Mesenchymal stem cell (in vitro differentiated cells and primary cell): ENCODE data around the gene EGFLAM.

Experiments
- DNase-seq: peaks from one replicate; pipeline ENCODE4 v3.0.0-alpha.2; 2013
- H2AFZ ChIP-seq: one replicate; pipeline ENCODE4 v1.6.1; 2013; ENCODE audit warnings: low read depth, mild to moderate bottlenecking, control low read depth, inconsistent platforms, low read length, moderate library complexity
- H2AK5ac ChIP-seq: 2 replicates; pipeline ENCODE4 v1.6.1; 2013; ENCODE audit warnings: low read length, moderate library complexity, mild to moderate bottlenecking, inconsistent platforms; ENCODE audit not compliant: severe bottlenecking
- H2BK120ac ChIP-seq: one replicate; pipeline ENCODE4 v1.6.1; 2013; ENCODE audit warnings: low read depth, mild to moderate bottlenecking, inconsistent platforms, low read length, moderate library complexity
- H2BK12ac ChIP-seq, 2 experiments: one replicate each; pipeline ENCODE4 v1.6.1; 2013; ENCODE audit warnings: inconsistent platforms in 2 of 2, low read length in 2 of 2, mild to moderate bottlenecking in 2 of 2, moderate library complexity in 2 of 2, control low read depth in 1 of 2
- H2BK15ac ChIP-seq: one replicate; pipeline ENCODE4 v1.6.1; 2013; ENCODE audit warnings: mild to moderate bottlenecking, low read depth, inconsistent platforms; ENCODE audit not compliant: poor library complexity, severe bottlenecking
- H2BK5ac ChIP-seq: 2 replicates; pipeline ENCODE4 v1.6.1; 2013; ENCODE audit warnings: low read depth, mild to moderate bottlenecking, low read length, control low read depth, inconsistent platforms; ENCODE audit not compliant: poor library complexity, severe bottlenecking
- H3K14ac ChIP-seq, 2 experiments: one replicate each; pipeline ENCODE4 v1.6.1; 2013; ENCODE audit warnings: inconsistent platforms in 2 of 2, low read length in 2 of 2, control low read depth in 1 of 2, mild to moderate bottlenecking in 1 of 2, moderate library complexity in 1 of 2
- H3K18ac ChIP-seq, 2 experiments: one replicate each; pipeline ENCODE4 v1.6.1; 2013; ENCODE audit warnings: inconsistent platforms in 2 of 2, low read length in 2 of 2, control low read depth in 1 of 2, low read depth in 1 of 2, mild to moderate bottlenecking in 1 of 2
- H3K23ac ChIP-seq, 2 experiments: one replicate each; pipeline ENCODE4 v1.6.1; 2013; ENCODE audit warnings: inconsistent platforms in 2 of 2, low read length in 2 of 2, mild to moderate bottlenecking in 2 of 2, moderate library complexity in 2 of 2, control low read depth in 1 of 2
- H3K27ac ChIP-seq: 2 replicates; pipeline ENCODE4 v1.5.1; 2013; ENCODE audit warnings: mild to moderate bottlenecking, moderate library complexity, low read length, control low read depth, inconsistent platforms; ENCODE audit not compliant: poor library complexity, severe bottlenecking
- H3K27me3 ChIP-seq, 2 experiments: 2 replicates each; pipeline versions ENCODE4 v1.6.1 to v1.7.0; 2013; ENCODE audit warnings: low read length in 2 of 2, mild to moderate bottlenecking in 2 of 2, moderate library complexity in 2 of 2, control low read depth in 1 of 2, inconsistent platforms in 1 of 2; ENCODE audit not compliant: control insufficient read depth in 1 of 2, insufficient read depth in 1 of 2
- H3K36me3 ChIP-seq, 2 experiments: 2 replicates each; pipeline versions ENCODE4 v1.6.1 to v1.7.0; 2013; ENCODE audit warnings: low read length in 2 of 2, control low read depth in 1 of 2, inconsistent platforms in 1 of 2, low read depth in 1 of 2, mild to moderate bottlenecking in 1 of 2; ENCODE audit not compliant: insufficient read depth in 2 of 2, control insufficient read depth in 1 of 2
- H3K4ac ChIP-seq, 2 experiments: one replicate each; pipeline ENCODE4 v1.6.1; 2013; ENCODE audit warnings: inconsistent platforms in 2 of 2, low read length in 2 of 2, mild to moderate bottlenecking in 2 of 2, moderate library complexity in 2 of 2, control low read depth in 1 of 2, low read depth in 1 of 2
- H3K4me1 ChIP-seq: 2 replicates; pipeline ENCODE4 v1.6.1; 2013; ENCODE audit warnings: low read depth, low read length, control low read depth; ENCODE audit not compliant: control insufficient read depth, insufficient read depth
- H3K4me2 ChIP-seq: 2 replicates; pipeline ENCODE4 v1.6.1; 2013; ENCODE audit warnings: low read length, mild to moderate bottlenecking, inconsistent platforms; ENCODE audit not compliant: poor library complexity, severe bottlenecking
- H3K4me3 ChIP-seq, 2 experiments: 2 replicates each; pipeline versions ENCODE4 v1.5.1 to v1.7.0; 2013; ENCODE audit warnings: low read length in 2 of 2, mild to moderate bottlenecking in 2 of 2, control low read depth in 1 of 2, low read depth in 1 of 2; ENCODE audit not compliant: insufficient read depth in 1 of 2
- H3K79me1 ChIP-seq: replicated peaks from 2 replicates; pipeline ENCODE4 v1.6.1; 2013; ENCODE audit warnings: mild to moderate bottlenecking, control low read depth, low read length, inconsistent platforms; ENCODE audit not compliant: poor library complexity, severe bottlenecking
- H3K9ac ChIP-seq: 2 replicates; pipeline ENCODE4 v1.7.0; 2013; ENCODE audit warnings: mild to moderate bottlenecking, low read length, moderate library complexity
- H3K9me3 ChIP-seq: 2 replicates; pipeline ENCODE4 v1.7.0; 2013; ENCODE audit warnings: mild to moderate bottlenecking, low read length; ENCODE audit not compliant: control insufficient read depth
- H4K8ac ChIP-seq: one replicate; pipeline ENCODE4 v1.6.1; 2013; ENCODE audit warnings: inconsistent platforms, mild to moderate bottlenecking, low read length, moderate library complexity
- H4K91ac ChIP-seq: one replicate; pipeline ENCODE4 v1.6.1; 2013; ENCODE audit warnings: mild to moderate bottlenecking, low read length, inconsistent platforms
- WGBS: methylation state at CpG from one replicate; pipeline ENCODE4 v1.1.7; 2013; ENCODE audit warnings: mixed read lengths; 5-methylcytosine and 5-hydroxymethylcytosine counted together

The EGFLAM gene

GRCh38 chr5:38257308-38258041 is 884 bp upstream of the EGFLAM start:
- Histone ChIP-seq H2AK5ac (no peak overlapping the region), H3K79me1 (no peaks in the 10 kb centered on the region), H3K18ac (peak overlapping the region in 1 of 2 experiments; percentile 70), H3K14ac (peak overlapping the region in 1 of 2 experiments; percentile 20), H3K27me3 (peaks cover 67 to 92% of the 10 kb centered on the region in 2 experiments), H2BK15ac (no peak overlapping the region), H3K9me3 (peaks cover 9% of the 10 kb centered on the region), H2BK120ac (peak overlapping the region; percentile 34), H3K4me3 (peak overlapping the region in 1 of 2 experiments; percentile 32), H2BK12ac (no peak overlapping the region), H2BK5ac (no peak overlapping the region), H3K23ac (no peak overlapping the region), H3K9ac (no peak overlapping the region), H2AFZ (peak overlapping the region; percentile 27), H3K36me3 (no peaks in the 10 kb centered on the region), H3K27ac (no peak overlapping the region), H3K4ac (peak overlapping the region in 1 of 2 experiments; percentile 61), H4K8ac (peak overlapping the region; percentile 41), H4K91ac (no peak overlapping the region), H3K4me2 (peak overlapping the region; percentile 99), H3K4me1 (peaks cover 19% of the 10 kb centered on the region)
- 4% methylated on average over 42 of the region's 42 CpGs for WGBS
- DNase-seq, result peak; percentile 9

DNA sequence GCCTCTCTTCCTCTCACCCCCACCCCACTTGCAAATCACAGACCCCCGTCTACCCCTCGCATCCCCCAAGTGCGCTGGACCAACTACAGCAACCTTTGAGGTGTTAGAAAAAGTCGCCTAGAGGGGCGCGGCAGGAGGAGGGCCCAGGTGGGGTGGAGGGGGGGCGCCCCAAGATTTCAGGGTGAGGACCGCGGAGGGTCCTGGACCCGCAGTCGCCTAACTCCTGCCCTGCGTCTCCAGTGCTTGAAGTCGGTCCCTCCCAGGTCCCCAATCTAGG is 379 bp upstream of the EGFLAM start:
- DNase-seq, result no peak
- Histone ChIP-seq H4K91ac (no peak overlapping the region), H2BK15ac (no peak overlapping the region), H2AFZ (peak overlapping the region; percentile 27), H3K4me1 (peaks cover 19% of the 10 kb centered on the region), H3K36me3 (no peaks in the 10 kb centered on the region), H2BK5ac (no peak overlapping the region), H3K23ac (no peak overlapping the region), H2BK120ac (peak overlapping the region; percentile 34), H3K9me3 (peaks cover 9% of the 10 kb centered on the region), H2AK5ac (no peak overlapping the region), H3K14ac (peak overlapping the region in 1 of 2 experiments; percentile 91), H4K8ac (peak overlapping the region; percentile 41), H3K4ac (peak overlapping the region in 1 of 2 experiments; percentile 61), H3K27ac (no peak overlapping the region), H3K79me1 (no peaks in the 10 kb centered on the region), H3K27me3 (peaks cover 64 to 92% of the 10 kb centered on the region in 2 experiments), H3K4me3 (peak overlapping the region; percentile 32 to 72), H3K4me2 (peak overlapping the region; percentile 99), H2BK12ac (peak overlapping the region in 1 of 2 experiments; percentile 72), H3K9ac (no peak overlapping the region), H3K18ac (peak overlapping the region; percentile 40 to 70)
- WGBS, result 3% methylated on average over 6 of the region's 13 CpGs

- H3K4me1 ChIP-seq, result peaks cover 22% of the 10 kb centered on the region
- H2AK5ac ChIP-seq, result no peak overlapping the region
- peak overlapping the region in 1 of 2 experiments; percentile 72 for H3K4me3 ChIP-seq
- peaks cover 70 to 95% of the 10 kb centered on the region in 2 experiments for H3K27me3 ChIP-seq
- DNase-seq, result no peak
- H3K9me3 ChIP-seq, result no peaks in the 10 kb centered on the region
- H2BK5ac ChIP-seq, result no peak overlapping the region
- H3K4me2 ChIP-seq, result peak overlapping the region; percentile 99
- H2BK15ac ChIP-seq, result no peak overlapping the region
- H3K9ac ChIP-seq, result no peak overlapping the region
- WGBS, result 10% methylated on average over 11 of the region's 13 CpGs
- no peak overlapping the region for H3K18ac ChIP-seq
- H3K4ac ChIP-seq, result no peak overlapping the region
- no peak overlapping the region for H3K14ac ChIP-seq
- H2AFZ ChIP-seq, result peak overlapping the region; percentile 42
- H3K79me1 ChIP-seq, result no peaks in the 10 kb centered on the region
- H2BK12ac ChIP-seq, result no peak overlapping the region
- no peaks in the 10 kb centered on the region for H3K36me3 ChIP-seq
- H2BK120ac ChIP-seq, result no peak overlapping the region
- peak overlapping the region in 1 of 2 experiments; percentile 72 for H3K23ac ChIP-seq
- no peak overlapping the region for H4K8ac ChIP-seq
- no peak overlapping the region for H3K27ac ChIP-seq
- no peak overlapping the region for H4K91ac ChIP-seq
These were observed 876 bp downstream of the EGFLAM start for GRCh38 chr5:38259062-38259808.

- no peak overlapping the region for H3K4me2 ChIP-seq
- H2BK15ac ChIP-seq, result no peak overlapping the region
- peaks cover 22% of the 10 kb centered on the region for H3K4me1 ChIP-seq
- no peak overlapping the region for H3K18ac ChIP-seq
- H3K27me3 ChIP-seq, result peaks cover 75 to 97% of the 10 kb centered on the region in 2 experiments
- no peak overlapping the region for H2BK5ac ChIP-seq
- no peak overlapping the region for H3K23ac ChIP-seq
- H2BK120ac ChIP-seq, result no peak overlapping the region
- no peak overlapping the region for H2BK12ac ChIP-seq
- no peak overlapping the region for H3K14ac ChIP-seq
- no peak overlapping the region for H4K8ac ChIP-seq
- H2AK5ac ChIP-seq, result no peak overlapping the region
- H3K9ac ChIP-seq, result no peak overlapping the region
- H3K9me3 ChIP-seq, result no peaks in the 10 kb centered on the region
- H3K79me1 ChIP-seq, result no peaks in the 10 kb centered on the region
- WGBS, result 80% methylated on average over 6 of the region's 6 CpGs
- no peak overlapping the region for H4K91ac ChIP-seq
- no peak overlapping the region for H3K4me3 ChIP-seq
- H3K36me3 ChIP-seq, result no peaks in the 10 kb centered on the region
- H3K27ac ChIP-seq, result no peak overlapping the region
- no peak overlapping the region for H2AFZ ChIP-seq
- H3K4ac ChIP-seq, result no peak overlapping the region
- no peak for DNase-seq
These were observed 1.4 kb downstream of the EGFLAM start for GRCh38 chr5:38259809-38260160.
